Mesenchymal stem cell (in vitro differentiated cells and primary cell): ENCODE data around the gene C5orf15.

Experiments used
- DNase-seq: peaks from one replicate; pipeline ENCODE4 v3.0.0-alpha.2; 2013
- H2AFZ ChIP-seq: one replicate; pipeline ENCODE4 v1.6.1; 2013; ENCODE audit warnings: low read depth, mild to moderate bottlenecking, control low read depth, inconsistent platforms, low read length, moderate library complexity
- H2AK5ac ChIP-seq: 2 replicates; pipeline ENCODE4 v1.6.1; 2013; ENCODE audit warnings: low read length, moderate library complexity, mild to moderate bottlenecking, inconsistent platforms; ENCODE audit not compliant: severe bottlenecking
- H2BK120ac ChIP-seq: one replicate; pipeline ENCODE4 v1.6.1; 2013; ENCODE audit warnings: low read depth, mild to moderate bottlenecking, inconsistent platforms, low read length, moderate library complexity
- H2BK12ac ChIP-seq, 2 experiments: one replicate each; pipeline ENCODE4 v1.6.1; 2013; ENCODE audit warnings: inconsistent platforms in 2 of 2, low read length in 2 of 2, mild to moderate bottlenecking in 2 of 2, moderate library complexity in 2 of 2, control low read depth in 1 of 2
- H2BK15ac ChIP-seq: one replicate; pipeline ENCODE4 v1.6.1; 2013; ENCODE audit warnings: mild to moderate bottlenecking, low read depth, inconsistent platforms; ENCODE audit not compliant: poor library complexity, severe bottlenecking
- H2BK5ac ChIP-seq: 2 replicates; pipeline ENCODE4 v1.6.1; 2013; ENCODE audit warnings: low read depth, mild to moderate bottlenecking, low read length, control low read depth, inconsistent platforms; ENCODE audit not compliant: poor library complexity, severe bottlenecking
- H3K14ac ChIP-seq, 2 experiments: one replicate each; pipeline ENCODE4 v1.6.1; 2013; ENCODE audit warnings: inconsistent platforms in 2 of 2, low read length in 2 of 2, control low read depth in 1 of 2, mild to moderate bottlenecking in 1 of 2, moderate library complexity in 1 of 2
- H3K18ac ChIP-seq, 2 experiments: one replicate each; pipeline ENCODE4 v1.6.1; 2013; ENCODE audit warnings: inconsistent platforms in 2 of 2, low read length in 2 of 2, control low read depth in 1 of 2, low read depth in 1 of 2, mild to moderate bottlenecking in 1 of 2
- H3K23ac ChIP-seq, 2 experiments: one replicate each; pipeline ENCODE4 v1.6.1; 2013; ENCODE audit warnings: inconsistent platforms in 2 of 2, low read length in 2 of 2, mild to moderate bottlenecking in 2 of 2, moderate library complexity in 2 of 2, control low read depth in 1 of 2
- H3K27ac ChIP-seq: 2 replicates; pipeline ENCODE4 v1.5.1; 2013; ENCODE audit warnings: mild to moderate bottlenecking, moderate library complexity, low read length, control low read depth, inconsistent platforms; ENCODE audit not compliant: poor library complexity, severe bottlenecking
- H3K27me3 ChIP-seq, 2 experiments: 2 replicates each; pipeline versions ENCODE4 v1.6.1 to v1.7.0; 2013; ENCODE audit warnings: low read length in 2 of 2, mild to moderate bottlenecking in 2 of 2, moderate library complexity in 2 of 2, control low read depth in 1 of 2, inconsistent platforms in 1 of 2; ENCODE audit not compliant: control insufficient read depth in 1 of 2, insufficient read depth in 1 of 2
- H3K36me3 ChIP-seq, 2 experiments: 2 replicates each; pipeline versions ENCODE4 v1.6.1 to v1.7.0; 2013; ENCODE audit warnings: low read length in 2 of 2, control low read depth in 1 of 2, inconsistent platforms in 1 of 2, low read depth in 1 of 2, mild to moderate bottlenecking in 1 of 2; ENCODE audit not compliant: insufficient read depth in 2 of 2, control insufficient read depth in 1 of 2
- H3K4ac ChIP-seq, 2 experiments: one replicate each; pipeline ENCODE4 v1.6.1; 2013; ENCODE audit warnings: inconsistent platforms in 2 of 2, low read length in 2 of 2, mild to moderate bottlenecking in 2 of 2, moderate library complexity in 2 of 2, control low read depth in 1 of 2, low read depth in 1 of 2
- H3K4me1 ChIP-seq: 2 replicates; pipeline ENCODE4 v1.6.1; 2013; ENCODE audit warnings: low read depth, low read length, control low read depth; ENCODE audit not compliant: control insufficient read depth, insufficient read depth
- H3K4me2 ChIP-seq: 2 replicates; pipeline ENCODE4 v1.6.1; 2013; ENCODE audit warnings: low read length, mild to moderate bottlenecking, inconsistent platforms; ENCODE audit not compliant: poor library complexity, severe bottlenecking
- H3K4me3 ChIP-seq, 2 experiments: 2 replicates each; pipeline versions ENCODE4 v1.5.1 to v1.7.0; 2013; ENCODE audit warnings: low read length in 2 of 2, mild to moderate bottlenecking in 2 of 2, control low read depth in 1 of 2, low read depth in 1 of 2; ENCODE audit not compliant: insufficient read depth in 1 of 2
- H3K79me1 ChIP-seq: replicated peaks from 2 replicates; pipeline ENCODE4 v1.6.1; 2013; ENCODE audit warnings: mild to moderate bottlenecking, control low read depth, low read length, inconsistent platforms; ENCODE audit not compliant: poor library complexity, severe bottlenecking
- H3K9ac ChIP-seq: 2 replicates; pipeline ENCODE4 v1.7.0; 2013; ENCODE audit warnings: mild to moderate bottlenecking, low read length, moderate library complexity
- H3K9me3 ChIP-seq: 2 replicates; pipeline ENCODE4 v1.7.0; 2013; ENCODE audit warnings: mild to moderate bottlenecking, low read length; ENCODE audit not compliant: control insufficient read depth
- H4K8ac ChIP-seq: one replicate; pipeline ENCODE4 v1.6.1; 2013; ENCODE audit warnings: inconsistent platforms, mild to moderate bottlenecking, low read length, moderate library complexity
- H4K91ac ChIP-seq: one replicate; pipeline ENCODE4 v1.6.1; 2013; ENCODE audit warnings: mild to moderate bottlenecking, low read length, inconsistent platforms
- WGBS: methylation state at CpG from one replicate; pipeline ENCODE4 v1.1.7; 2013; ENCODE audit warnings: mixed read lengths; 5-methylcytosine and 5-hydroxymethylcytosine counted together

Gene C5orf15

DNA sequence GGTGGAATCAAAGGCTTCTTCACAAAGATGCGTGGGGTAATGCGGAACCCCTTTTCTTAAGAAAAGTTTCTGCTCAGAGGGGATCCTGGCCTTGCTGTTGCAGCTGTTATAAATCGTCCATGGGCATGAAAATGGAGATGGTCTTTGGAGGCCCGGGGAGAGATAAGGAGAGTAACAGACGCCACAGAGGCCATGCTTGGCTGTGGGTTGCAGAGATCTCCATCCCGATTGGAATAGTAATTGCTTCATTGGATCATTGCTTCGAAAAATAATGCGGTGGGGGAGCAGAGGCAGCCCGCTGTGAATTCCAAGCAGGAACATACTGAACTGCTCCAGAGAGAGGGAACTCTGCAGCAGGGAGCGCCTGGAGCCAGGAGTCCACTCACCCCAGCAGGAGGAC is 55.5 kb downstream of the C5orf15 start:
- Histone ChIP-seq H2BK15ac (no peak overlapping the region), H3K4me3 (no peak overlapping the region), H2AFZ (no peak overlapping the region), H2BK120ac (no peak overlapping the region), H3K9ac (no peak overlapping the region), H4K8ac (no peak overlapping the region), H3K27me3 (peaks cover 0 to 56% of the 10 kb centered on the region in 2 experiments), H3K79me1 (no peaks in the 10 kb centered on the region), H3K4ac (no peak overlapping the region), H3K36me3 (no peaks in the 10 kb centered on the region), H4K91ac (no peak overlapping the region), H3K4me1 (no peaks in the 10 kb centered on the region), H3K18ac (no peak overlapping the region), H3K23ac (no peak overlapping the region), H2AK5ac (no peak overlapping the region), H3K4me2 (no peak overlapping the region), H3K27ac (no peak overlapping the region), H3K9me3 (no peaks in the 10 kb centered on the region), H3K14ac (no peak overlapping the region), H2BK5ac (no peak overlapping the region), H2BK12ac (no peak overlapping the region)
- WGBS = 86% methylated on average over 10 of the region's 10 CpGs
- no peak for DNase-seq

DNA sequence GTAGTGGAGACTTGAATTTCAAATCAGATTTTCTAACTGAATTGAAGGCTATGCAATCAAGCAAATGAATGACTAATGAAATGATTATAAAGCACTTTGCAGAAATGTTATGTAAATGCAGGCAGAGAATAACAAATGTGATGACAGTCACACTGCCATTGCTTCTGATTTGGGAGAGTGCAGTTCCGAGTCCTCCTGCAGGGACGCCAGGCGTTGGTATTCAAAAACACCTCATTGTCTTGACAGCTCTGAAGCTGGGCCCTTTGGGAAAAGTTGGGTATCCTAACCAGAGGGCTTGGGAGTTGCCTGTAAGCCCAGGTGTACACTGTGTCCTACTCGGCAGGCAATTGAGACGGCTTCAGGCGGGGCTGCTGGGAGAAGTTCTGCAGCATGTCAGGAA is 57.9 kb downstream of the C5orf15 start:
- Histone ChIP-seq H3K4ac (no peak overlapping the region), H3K36me3 (no peaks in the 10 kb centered on the region), H3K14ac (no peak overlapping the region), H3K4me3 (no peak overlapping the region), H2BK12ac (no peak overlapping the region), H4K8ac (no peak overlapping the region), H3K4me2 (no peak overlapping the region), H4K91ac (no peak overlapping the region), H3K18ac (no peak overlapping the region), H3K9ac (no peak overlapping the region), H2BK120ac (no peak overlapping the region), H3K27me3 (peaks cover 0 to 35% of the 10 kb centered on the region in 2 experiments), H2AK5ac (no peak overlapping the region), H3K4me1 (no peaks in the 10 kb centered on the region), H3K9me3 (no peaks in the 10 kb centered on the region), H3K79me1 (no peaks in the 10 kb centered on the region), H3K27ac (no peak overlapping the region), H2BK5ac (no peak overlapping the region), H3K23ac (no peak overlapping the region), H2BK15ac (no peak overlapping the region), H2AFZ (no peak overlapping the region)
- WGBS = 67% methylated on average over 6 of the region's 6 CpGs
- DNase-seq = no peak

DNA sequence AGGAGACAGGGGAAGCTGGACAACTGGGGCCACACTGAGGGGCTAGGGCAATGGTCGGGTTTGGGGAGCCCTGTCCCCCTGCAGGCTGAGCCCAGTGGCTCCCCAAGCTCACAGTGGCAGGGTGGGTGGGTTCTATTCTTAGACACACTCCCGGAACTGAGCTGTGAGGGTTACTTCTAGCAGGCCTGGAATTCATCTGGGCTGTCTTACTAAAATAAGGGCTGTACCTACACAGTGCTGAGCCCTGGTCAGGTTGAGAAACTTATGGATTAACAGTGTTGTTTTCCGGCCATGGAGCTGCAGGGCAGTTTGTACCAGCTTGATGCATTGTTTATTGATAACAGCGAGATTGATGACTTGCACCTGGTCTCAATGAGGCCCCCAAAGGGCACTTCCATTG is 58.8 kb downstream of the C5orf15 start:
- H3K9me3 ChIP-seq = no peaks in the 10 kb centered on the region
- WGBS = 71% methylated on average over 4 of the region's 4 CpGs
- H3K4me2 ChIP-seq = no peak overlapping the region
- no peaks in the 10 kb centered on the region for H3K36me3 ChIP-seq
- H3K23ac ChIP-seq = no peak overlapping the region
- H2BK5ac ChIP-seq = no peak overlapping the region
- H3K14ac ChIP-seq = no peak overlapping the region
- no peak overlapping the region for H2AFZ ChIP-seq
- no peak overlapping the region for H3K4ac ChIP-seq
- H3K27ac ChIP-seq = no peak overlapping the region
- no peak overlapping the region for H4K91ac ChIP-seq
- no peaks in the 10 kb centered on the region for H3K4me1 ChIP-seq
- no peaks in the 10 kb centered on the region for H3K79me1 ChIP-seq
- no peak overlapping the region for H2BK120ac ChIP-seq
- no peak overlapping the region for H3K9ac ChIP-seq
- H2BK15ac ChIP-seq = no peak overlapping the region
- H3K27me3 ChIP-seq = peaks cover 0 to 42% of the 10 kb centered on the region in 2 experiments
- no peak overlapping the region for H3K18ac ChIP-seq
- no peak overlapping the region for H2BK12ac ChIP-seq
- H2AK5ac ChIP-seq = no peak overlapping the region
- no peak overlapping the region for H3K4me3 ChIP-seq
- no peak overlapping the region for H4K8ac ChIP-seq
- DNase-seq = no peak

DNA sequence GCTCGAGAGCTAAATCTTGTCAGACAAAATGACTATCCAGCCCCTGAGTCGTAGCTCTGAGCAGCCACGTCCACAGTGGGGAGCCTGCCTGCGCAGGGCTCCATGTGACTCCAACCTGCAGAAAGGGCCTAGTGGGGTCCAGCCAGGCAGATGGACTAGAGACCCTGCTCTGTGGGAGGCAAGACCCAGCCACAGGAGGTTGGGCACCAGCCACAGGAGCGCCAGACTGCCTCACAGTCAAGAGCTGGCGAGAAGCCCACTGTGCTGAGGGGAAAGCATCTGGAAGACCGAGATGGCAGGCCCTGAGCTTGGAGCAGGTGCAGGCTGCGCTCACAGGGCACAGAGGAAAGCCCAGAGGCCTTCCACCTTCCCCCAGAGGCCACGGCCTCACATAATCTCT is 61.4 kb downstream of the C5orf15 start:
- no peak overlapping the region for H3K14ac ChIP-seq
- H3K23ac ChIP-seq = no peak overlapping the region
- no peak overlapping the region for H4K8ac ChIP-seq
- no peaks in the 10 kb centered on the region for H3K79me1 ChIP-seq
- H2BK120ac ChIP-seq = no peak overlapping the region
- H3K36me3 ChIP-seq = no peaks in the 10 kb centered on the region
- H3K18ac ChIP-seq = no peak overlapping the region
- H2AFZ ChIP-seq = no peak overlapping the region
- no peak overlapping the region for H3K9ac ChIP-seq
- no peak overlapping the region for H2BK5ac ChIP-seq
- 88% methylated on average over 9 of the region's 9 CpGs for WGBS
- H2AK5ac ChIP-seq = no peak overlapping the region
- no peak overlapping the region for H3K4ac ChIP-seq
- no peak overlapping the region for H3K4me2 ChIP-seq
- no peak overlapping the region for H4K91ac ChIP-seq
- no peak overlapping the region for H3K27ac ChIP-seq
- no peaks in the 10 kb centered on the region for H3K4me1 ChIP-seq
- no peaks in the 10 kb centered on the region for H3K9me3 ChIP-seq
- no peak for DNase-seq
- H3K27me3 ChIP-seq = peaks cover 3 to 47% of the 10 kb centered on the region in 2 experiments
- no peak overlapping the region for H2BK15ac ChIP-seq
- no peak overlapping the region for H3K4me3 ChIP-seq
- H2BK12ac ChIP-seq = no peak overlapping the region
